Mesothelial cell of epicardium (in vitro differentiated cells): Measurements from ENCODE around the gene TP53BP1. TPM values are rescaled to one million over a fixed set of nuclear protein-coding genes. Genes with fewer than 3 reads are reported as not detected.
A peak's percentile ranks its signal among the peaks of the same experiment; 100 is the strongest.

Source experiments
- DNase-seq, 2 experiments: peaks; one replicate each; pipeline ENCODE4 v3.0.0; 2021; ENCODE audit warnings: low spot score in 2 of 2; ENCODE audit not compliant: unreplicated experiment in 2 of 2
- H3K27ac Mint-ChIP-seq: 2 replicates; pipeline ENCODE4 v1.8.0; 2021; ENCODE audit warnings: mixed read lengths
- H3K27me3 Mint-ChIP-seq: 2 replicates; pipeline ENCODE4 v1.8.0; 2021; ENCODE audit warnings: low read depth, mixed read lengths
- H3K36me3 Mint-ChIP-seq: 2 replicates; pipeline ENCODE4 v1.8.0; 2021; ENCODE audit warnings: mixed read lengths
- H3K4me1 Mint-ChIP-seq: 2 replicates; pipeline ENCODE4 v1.8.0; 2021; ENCODE audit warnings: mixed read lengths
- H3K4me3 Mint-ChIP-seq: 2 replicates; pipeline ENCODE4 v1.8.0; 2021; ENCODE audit warnings: mild to moderate bottlenecking, moderate library complexity, mixed read lengths
- H3K9me3 Mint-ChIP-seq: 2 replicates; pipeline ENCODE4 v1.8.0; 2021; ENCODE audit warnings: mixed read lengths
- total RNA-seq: library from RNA; stranded (reverse); gene quantifications from 3 replicates; pipeline ENCODE4 v1.2.1, GENCODE V29; 2021
- TF ChIP-seq, protein P1 (sequence below): fragments of 200-600 bp; sonication (generic); IDR thresholded peaks from one replicate; pipeline ENCODE4 v1.5.0; 2021; ENCODE audit warnings: antibody characterized with exemption; ENCODE audit not compliant: unreplicated experiment

Gene TP53BP1
- total RNA-seq, 1 donor from 2014 or later, result 112 TPM

- H3K4me3 Mint-ChIP-seq, result no peak overlapping the region
- H3K4me1 Mint-ChIP-seq, result peaks cover 10% of the 10 kb centered on the region
- H3K9me3 Mint-ChIP-seq, result no peaks in the 10 kb centered on the region
- H3K27me3 Mint-ChIP-seq, result no peaks in the 10 kb centered on the region
- TF ChIP-seq, protein P1, sequence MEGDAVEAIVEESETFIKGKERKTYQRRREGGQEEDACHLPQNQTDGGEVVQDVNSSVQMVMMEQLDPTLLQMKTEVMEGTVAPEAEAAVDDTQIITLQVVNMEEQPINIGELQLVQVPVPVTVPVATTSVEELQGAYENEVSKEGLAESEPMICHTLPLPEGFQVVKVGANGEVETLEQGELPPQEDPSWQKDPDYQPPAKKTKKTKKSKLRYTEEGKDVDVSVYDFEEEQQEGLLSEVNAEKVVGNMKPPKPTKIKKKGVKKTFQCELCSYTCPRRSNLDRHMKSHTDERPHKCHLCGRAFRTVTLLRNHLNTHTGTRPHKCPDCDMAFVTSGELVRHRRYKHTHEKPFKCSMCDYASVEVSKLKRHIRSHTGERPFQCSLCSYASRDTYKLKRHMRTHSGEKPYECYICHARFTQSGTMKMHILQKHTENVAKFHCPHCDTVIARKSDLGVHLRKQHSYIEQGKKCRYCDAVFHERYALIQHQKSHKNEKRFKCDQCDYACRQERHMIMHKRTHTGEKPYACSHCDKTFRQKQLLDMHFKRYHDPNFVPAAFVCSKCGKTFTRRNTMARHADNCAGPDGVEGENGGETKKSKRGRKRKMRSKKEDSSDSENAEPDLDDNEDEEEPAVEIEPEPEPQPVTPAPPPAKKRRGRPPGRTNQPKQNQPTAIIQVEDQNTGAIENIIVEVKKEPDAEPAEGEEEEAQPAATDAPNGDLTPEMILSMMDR, result no peak
- H3K36me3 Mint-ChIP-seq, result peaks cover 15% of the 10 kb centered on the region
- no peak for DNase-seq
- peak overlapping the region; percentile 60 for H3K27ac Mint-ChIP-seq
Observed at GRCh38 chr15:43531018-43531670, 38.2 kb upstream of the TP53BP1 start.

- peaks cover 21% of the 10 kb centered on the region for H3K36me3 Mint-ChIP-seq
- DNase-seq, result no peak
- no peak overlapping the region for H3K27ac Mint-ChIP-seq
- peaks cover 8% of the 10 kb centered on the region for H3K9me3 Mint-ChIP-seq
- H3K27me3 Mint-ChIP-seq, result no peaks in the 10 kb centered on the region
- no peak overlapping the region for H3K4me3 Mint-ChIP-seq
- H3K4me1 Mint-ChIP-seq, result peaks cover 10% of the 10 kb centered on the region
- TF ChIP-seq, protein P1, result no peak
Observed at GRCh38 chr15:43529587-43530345, 36.8 kb upstream of the TP53BP1 start.

GRCh38 chr15:43529141-43529540 lies 36.2 kb upstream of the TP53BP1 start:
- Mint-ChIP-seq H3K27ac (no peak overlapping the region), H3K27me3 (no peaks in the 10 kb centered on the region)

GRCh38 chr15:43528542-43529007 lies 35.6 kb upstream of the TP53BP1 start:
- H3K9me3 Mint-ChIP-seq, result peaks cover 8% of the 10 kb centered on the region
- no peak overlapping the region for H3K4me3 Mint-ChIP-seq
- no peak for DNase-seq
- peaks cover 10% of the 10 kb centered on the region for H3K4me1 Mint-ChIP-seq
- H3K36me3 Mint-ChIP-seq, result peaks cover 26% of the 10 kb centered on the region
- TF ChIP-seq, protein P1, result no peak
- no peak overlapping the region for H3K27ac Mint-ChIP-seq
- no peaks in the 10 kb centered on the region for H3K27me3 Mint-ChIP-seq

More at GRCh38 chr15:43529141-43529540, 36.2 kb upstream of the TP53BP1 start:
- no peak for DNase-seq
- H3K36me3 Mint-ChIP-seq, result peaks cover 24% of the 10 kb centered on the region
- no peak overlapping the region for H3K4me3 Mint-ChIP-seq
- peaks cover 8% of the 10 kb centered on the region for H3K9me3 Mint-ChIP-seq
- peaks cover 10% of the 10 kb centered on the region for H3K4me1 Mint-ChIP-seq
- TF ChIP-seq, protein P1, result no peak

DNA sequence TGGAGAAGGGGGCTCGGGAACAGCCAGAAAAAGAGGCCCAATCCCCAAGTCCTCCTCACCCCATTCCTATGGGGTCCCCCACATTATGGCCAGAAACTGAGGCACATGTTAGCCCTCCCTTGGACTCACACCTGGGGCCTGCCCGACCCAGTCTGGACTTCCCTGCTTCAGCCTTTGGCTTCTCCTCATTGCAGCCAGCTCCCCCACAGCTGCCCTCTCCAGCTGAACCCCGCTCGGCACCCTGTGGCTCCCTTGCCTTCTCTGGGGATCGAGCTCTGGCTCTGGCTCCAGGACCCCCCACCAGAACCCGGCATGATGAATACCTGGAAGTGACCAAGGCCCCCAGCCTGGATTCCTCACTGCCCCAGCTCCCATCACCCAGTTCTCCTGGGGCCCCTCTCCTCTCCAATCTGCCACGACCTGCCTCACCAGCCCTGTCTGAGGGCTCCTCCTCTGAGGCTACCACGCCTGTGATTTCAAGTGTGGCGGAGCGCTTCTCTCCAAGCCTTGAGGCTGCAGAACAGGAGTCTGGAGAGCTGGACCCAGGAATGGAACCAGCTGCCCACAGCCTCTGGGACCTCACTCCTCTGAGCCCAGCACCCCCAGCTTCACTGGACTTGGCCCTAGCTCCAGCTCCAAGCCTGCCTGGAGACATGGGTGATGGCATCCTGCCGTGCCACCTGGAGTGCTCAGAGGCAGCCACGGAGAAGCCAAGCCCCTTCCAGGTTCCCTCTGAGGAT lies 35.0 kb upstream of the TP53BP1 start:
- peaks cover 10% of the 10 kb centered on the region for H3K4me1 Mint-ChIP-seq
- peaks cover 30% of the 10 kb centered on the region for H3K36me3 Mint-ChIP-seq
- TF ChIP-seq, protein P1, result no peak
- DNase-seq, result no peak
- no peak overlapping the region for H3K4me3 Mint-ChIP-seq
- peaks cover 8% of the 10 kb centered on the region for H3K9me3 Mint-ChIP-seq
- no peaks in the 10 kb centered on the region for H3K27me3 Mint-ChIP-seq
- no peak overlapping the region for H3K27ac Mint-ChIP-seq
